Sciatic nerve (tissue), 2 donors: ENCODE measurements around the gene APBB3. TPM values are rescaled to one million over a fixed set of nuclear protein-coding genes. Genes with fewer than 3 reads are reported as not detected.
A peak's percentile ranks its signal among the peaks of the same experiment; 100 is the strongest.

Source experiments
- ATAC-seq: fragments of 200-7000 bp; cut with Tn5 transposase; one replicate; pipeline ENCODE4 v1.9.1; 2020; ENCODE audit warnings: mild to moderate bottlenecking, moderate library complexity
- DNase-seq: peaks from one replicate; pipeline ENCODE4 v3.0.0-alpha.2; 2020; ENCODE audit warnings: low spot score
- intact Hi-C: fragments of 100-400 bp; cut with DNase I; formaldehyde crosslinking; loops from one replicate; pipeline ENCODE4 v1.14.2; 2022
- total RNA-seq: library from RNA; stranded (reverse); fragmentation: NEBNext Ultra II Directional; extraction: Animal tissue kit (Norgen Biotek cat#: 25700); gene quantifications from one replicate; pipeline ENCODE4 v1.2.1, GENCODE V29; 2021
- donor health status: DM: no; HTN: no; CAD: no.
- donor health status: DM: no; HTN: no; CAD: no.

Gene APBB3
- total RNA-seq, 1 donor from 2014 or later, result 43.1 TPM

- ATAC-seq, result no peak
- intact Hi-C loops, result no loop called here
- no peak for DNase-seq
Observed at GRCh38 chr5:140558542-140558941, 5.9 kb downstream of the APBB3 start.

GRCh38 chr5:140557965-140558364 is 6.4 kb downstream of the APBB3 start:
- no peak for ATAC-seq
- intact Hi-C loops, result no loop called here

GRCh38 chr5:140557136-140557805 is 7.1 kb downstream of the APBB3 start, which contains the start of gene SRA1:
SRA1 (minus strand) TSS chr5:140557473; CDS start chr5:140557452, 21 bp downstream.
- ATAC-seq, result peak; percentile 98
- DNase-seq, result peak; percentile 95
- intact Hi-C loops, result no loop called here

More at GRCh38 chr5:140557965-140558364, 6.4 kb downstream of the APBB3 start:
- no peak for DNase-seq

- intact Hi-C loops, result no loop called here
- ATAC-seq (no peak), DNase-seq (no peak)
Observed at GRCh38 chr5:140556438-140556837, 8.0 kb downstream of the APBB3 start.

- no peak for ATAC-seq
- DNase-seq, result no peak
- intact Hi-C loops, result no loop called here
Observed at GRCh38 chr5:140555747-140556312, 8.6 kb downstream of the APBB3 start.

GRCh38 chr5:140554454-140554853 is 9.9 kb downstream of the APBB3 start:
- ATAC-seq, result no peak
- DNase-seq, result no peak
- intact Hi-C loops, result no loop called here

- no peak for ATAC-seq
- no peak for DNase-seq
- intact Hi-C loops, result no loop called here
Observed at GRCh38 chr5:140553657-140554056, 10.7 kb downstream of the APBB3 start.

- ATAC-seq (no peak), DNase-seq (no peak)
- intact Hi-C loops, result no loop called here
Observed at GRCh38 chr5:140551872-140552271, 12.5 kb downstream of the APBB3 start.

GRCh38 chr5:140550147-140551079 is 14.0 kb downstream of the APBB3 start:
- no peak for ATAC-seq
- intact Hi-C loops, result no loop called here
- DNase-seq, result no peak

- DNase-seq (no peak), ATAC-seq (no peak)
- intact Hi-C loops, result no loop called here
Observed at GRCh38 chr5:140549237-140550144, 14.9 kb downstream of the APBB3 start.

- ATAC-seq, result no peak
- DNase-seq, result no peak
- intact Hi-C loops, result no loop called here
Observed at GRCh38 chr5:140548791-140549190, 15.6 kb downstream of the APBB3 start.

GRCh38 chr5:140548300-140548688 is 16.1 kb downstream of the APBB3 start:
- DNase-seq (no peak), ATAC-seq (peak; percentile 84)
- intact Hi-C loops, result no loop called here

GRCh38 chr5:140547508-140548299 is 16.7 kb downstream of the APBB3 start, which contains the start of gene EIF4EBP3:
EIF4EBP3 (plus strand) TSS chr5:140547662; CDS start chr5:140547738, 76 bp downstream.
- intact Hi-C loops, result no loop called here
- ATAC-seq (peak; percentile 98), DNase-seq (peak; percentile 99)

GRCh38 chr5:140546851-140547507 is 17.4 kb downstream of the APBB3 start:
- ATAC-seq (peak; percentile 0), DNase-seq (no peak)
- intact Hi-C loops, result no loop called here

- DNase-seq, result no peak
- intact Hi-C loops, result no loop called here
- no peak for ATAC-seq
Observed at GRCh38 chr5:140545606-140546005, 18.8 kb downstream of the APBB3 start.

GRCh38 chr5:140544986-140545385 is 19.4 kb downstream of the APBB3 start:
- no peak for DNase-seq
- intact Hi-C loops, result no loop called here
- no peak for ATAC-seq

GRCh38 chr5:140542972-140543371 is 21.4 kb downstream of the APBB3 start:
- ATAC-seq, result no peak
- DNase-seq, result no peak
- intact Hi-C loops, result no loop called here
